HG02642 (cell line): ENCODE results near the gene TTC34.
"Not testable (repeated sequence)": the region's sequence is repeated elsewhere in the genome, so short reads cannot be mapped to it uniquely, and the experiment has no call there.

Experiments
- ATAC-seq: cut with Tn5 transposase; IDR thresholded peaks from one replicate; pipeline ENCODE4 v1.9.1; 2021; ENCODE audit warnings: mild to moderate bottlenecking; ENCODE audit not compliant: unreplicated experiment, poor library complexity

The TTC34 gene

DNA sequence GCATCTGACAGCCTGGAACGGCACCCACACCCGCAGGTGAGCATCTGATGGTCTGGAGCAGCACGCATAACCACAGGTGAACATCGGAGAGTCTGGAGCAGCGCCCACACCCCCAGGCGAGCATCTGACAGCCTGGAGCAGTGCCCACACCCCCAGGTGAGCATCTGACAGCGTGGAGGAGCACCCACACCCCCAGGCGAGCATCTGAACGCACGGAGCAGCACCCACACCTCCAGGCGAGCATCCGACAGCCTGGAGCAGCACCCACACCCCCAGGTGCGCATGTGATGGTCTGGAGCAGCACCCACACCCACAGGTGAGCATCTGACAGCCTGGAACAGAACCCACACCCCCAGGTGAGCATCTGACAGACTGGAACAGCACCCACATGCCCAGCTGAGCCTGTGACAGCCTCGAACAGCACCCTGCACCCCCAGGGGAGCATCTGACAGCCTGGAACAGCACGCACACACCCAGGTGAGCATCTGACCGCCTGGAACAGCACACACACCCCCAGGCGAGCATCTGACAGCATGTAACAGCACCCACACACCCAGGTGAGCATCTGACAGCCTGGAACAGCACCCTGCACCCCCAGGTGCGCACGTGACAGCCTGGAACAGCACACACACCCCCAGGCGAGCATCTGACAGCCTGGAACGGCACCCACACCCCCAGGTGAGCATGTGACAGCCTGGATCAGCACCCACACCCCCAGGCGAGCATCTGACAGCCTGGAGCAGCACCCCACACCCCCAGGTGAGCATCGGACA lies 115.2 kb downstream of the TTC34 start:
- ATAC-seq: not testable (repeated sequence)

- not testable (repeated sequence) for ATAC-seq
These were observed 115.8 kb downstream of the TTC34 start for GRCh38 chr1:2685671-2686070.

GRCh38 chr1:2684878-2685277 lies 116.6 kb downstream of the TTC34 start:
- ATAC-seq: not testable (repeated sequence)

- ATAC-seq: not testable (repeated sequence)
These were observed 117.5 kb downstream of the TTC34 start for GRCh38 chr1:2684000-2684399.

GRCh38 chr1:2683321-2683741 lies 118.2 kb downstream of the TTC34 start:
- ATAC-seq: not testable (repeated sequence)

GRCh38 chr1:2682879-2683278 lies 118.6 kb downstream of the TTC34 start:
- not testable (repeated sequence) for ATAC-seq

GRCh38 chr1:2676726-2677125 lies 124.8 kb downstream of the TTC34 start:
- ATAC-seq: not testable (repeated sequence)

- ATAC-seq: not testable (repeated sequence)
These were observed 129.8 kb downstream of the TTC34 start for GRCh38 chr1:2671656-2672055.

- ATAC-seq: not testable (repeated sequence)
These were observed 141.7 kb downstream of the TTC34 start for GRCh38 chr1:2659806-2660205.

GRCh38 chr1:2657909-2658308 lies 143.6 kb downstream of the TTC34 start:
- ATAC-seq: not testable (repeated sequence)

- not testable (repeated sequence) for ATAC-seq
These were observed 144.4 kb downstream of the TTC34 start for GRCh38 chr1:2657124-2657523.

DNA sequence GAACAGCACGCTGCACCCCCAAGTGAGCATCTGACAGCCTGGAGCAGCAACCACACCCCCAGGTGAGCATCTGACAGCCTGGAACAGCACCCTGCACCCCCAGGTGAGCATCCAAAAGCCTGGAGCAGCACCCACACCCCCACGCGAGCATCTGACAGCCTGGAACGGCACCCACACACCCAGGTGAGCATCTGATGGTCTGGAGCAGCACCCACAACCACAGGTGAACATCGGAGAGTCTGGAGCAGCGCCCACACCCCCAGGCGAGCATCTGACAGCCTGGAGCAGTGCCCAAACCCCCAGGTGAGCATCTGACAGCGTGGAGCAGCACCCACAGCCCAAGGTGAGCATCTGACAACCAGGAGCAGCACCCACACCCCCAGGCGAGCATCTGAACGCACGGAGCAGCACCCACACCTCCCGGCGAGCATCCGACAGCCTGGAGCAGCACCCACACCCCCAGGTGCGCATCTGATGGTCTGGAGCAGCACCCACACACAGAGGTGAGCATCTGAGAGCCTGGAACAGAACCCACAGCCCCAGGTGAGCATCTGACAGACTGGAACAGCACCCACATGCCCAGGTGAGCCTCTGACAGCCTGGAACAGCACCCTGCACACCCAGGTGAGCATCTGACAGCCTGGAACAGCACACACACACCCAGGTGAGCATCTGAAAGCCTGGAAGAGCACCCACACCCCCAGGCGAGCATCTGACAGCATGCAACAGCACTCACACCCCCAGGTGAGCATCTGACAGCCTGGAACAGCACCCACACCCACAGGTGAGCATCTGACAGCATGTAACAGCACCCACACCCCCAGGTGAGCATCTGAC lies 145.7 kb downstream of the TTC34 start:
- ATAC-seq: not testable (repeated sequence)

DNA sequence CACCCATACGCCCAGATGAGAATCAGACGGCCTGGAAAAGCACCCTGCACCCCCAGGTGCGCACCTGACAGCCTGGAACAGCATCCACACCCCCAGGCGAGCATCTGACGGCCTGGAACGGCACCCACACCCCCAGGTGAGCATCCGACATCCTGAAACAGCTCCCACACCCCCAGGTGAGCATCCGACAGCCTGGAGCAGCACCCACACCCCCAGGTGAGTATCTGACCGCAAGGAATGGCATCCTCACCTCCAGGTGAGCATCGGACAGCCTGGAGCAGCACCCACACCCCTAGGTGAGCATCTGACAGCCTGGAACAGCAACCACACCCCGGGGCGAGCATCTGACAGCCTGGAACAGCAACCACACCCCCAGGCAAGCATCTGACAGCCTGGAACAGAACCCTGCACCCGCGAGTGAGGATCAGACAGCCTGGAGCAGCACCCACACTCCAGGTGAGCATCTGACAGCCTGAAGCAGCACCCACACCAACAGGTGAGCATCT lies 147.0 kb downstream of the TTC34 start:
- not testable (repeated sequence) for ATAC-seq

GRCh38 chr1:2653741-2654442 lies 147.6 kb downstream of the TTC34 start:
- ATAC-seq: not testable (repeated sequence)

- ATAC-seq: not testable (repeated sequence)
These were observed 148.4 kb downstream of the TTC34 start for GRCh38 chr1:2652926-2653571.

GRCh38 chr1:2652152-2652925 lies 149.2 kb downstream of the TTC34 start:
- not testable (repeated sequence) for ATAC-seq

- no peak for ATAC-seq
These were observed 150.4 kb downstream of the TTC34 start for GRCh38 chr1:2650967-2651645.

DNA sequence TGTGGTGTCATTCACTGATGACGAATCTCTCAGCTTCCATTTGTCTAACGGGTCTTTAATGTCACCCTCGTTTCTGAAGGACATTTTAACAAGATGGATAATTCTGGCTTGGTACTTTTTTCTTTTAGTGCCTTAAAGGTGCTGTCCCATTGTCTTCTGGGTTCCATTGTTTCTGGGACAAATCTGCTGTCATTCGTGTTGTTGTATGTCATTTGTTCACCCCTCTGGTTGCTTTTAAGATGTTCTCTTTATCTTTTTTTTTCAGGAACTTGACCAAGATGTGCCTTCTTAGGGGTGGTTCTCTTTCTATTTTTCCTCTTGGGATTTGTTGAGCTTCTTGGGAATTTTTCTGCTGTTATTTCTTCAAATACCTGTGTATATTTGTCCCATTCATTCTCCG lies 154.7 kb downstream of the TTC34 start:
- no peak for ATAC-seq

DNA sequence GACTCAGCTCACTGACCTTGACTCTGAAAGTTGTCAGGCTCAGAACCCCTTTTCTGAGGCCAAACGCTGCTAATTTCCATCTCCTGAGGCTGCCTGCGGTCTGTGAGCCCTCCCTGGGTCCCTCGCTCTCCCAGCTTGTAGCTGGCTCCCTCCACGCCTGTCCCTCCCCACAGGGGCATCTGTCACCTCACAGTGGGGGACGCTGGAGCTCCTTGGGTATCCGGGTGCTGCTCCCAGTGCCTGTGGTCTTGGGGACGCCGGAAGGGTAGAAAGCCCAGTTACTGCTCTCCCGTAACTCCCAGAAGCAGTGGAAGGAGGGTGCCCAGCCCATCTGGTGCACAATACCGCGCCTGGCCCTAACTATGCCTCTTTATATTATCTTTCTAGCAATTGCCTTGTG lies 155.7 kb downstream of the TTC34 start:
- no peak for ATAC-seq
